Measurements from ENCODE around the gene MYO18B.

Gene MYO18B

GRCh38 chr22:25758316-25758715, 16.3 kb downstream of the MYO18B start:
- no peaks in the 10 kb centered on the region for H3K36me3 ChIP-seq (ENCODE audit: control insufficient read depth in 5 of 5, insufficient read depth in 5 of 5, low read length in 5 of 5)
- H3K9me3 ChIP-seq (ENCODE audit: control insufficient read depth in 5 of 5, low read length in 5 of 5) = no peaks in the 10 kb centered on the region
- peaks cover 0 to 10% (median 4%) of the 10 kb centered on the region in 5 donors for H3K4me1 ChIP-seq (ENCODE audit: control insufficient read depth in 5 of 5, insufficient read depth in 5 of 5, low read length in 5 of 5)
- no peaks in the 10 kb centered on the region for H3K27me3 ChIP-seq (ENCODE audit: control insufficient read depth in 5 of 5, insufficient read depth in 4 of 5, low read length in 5 of 5)
- no peak overlapping the region for H3K27ac ChIP-seq (ENCODE audit: low read depth, low read length)
- H3K4me3 ChIP-seq (ENCODE audit: low read depth in 1 of 5, low read length in 5 of 5) = no peak overlapping the region
- no peak overlapping the region for H3K9ac ChIP-seq (ENCODE audit: low read length in 5 of 5)

- Histone ChIP-seq H3K9ac (ENCODE audit: low read length in 5 of 5) (no peak overlapping the region), H3K9me3 (ENCODE audit: control insufficient read depth in 5 of 5, low read length in 5 of 5) (no peaks in the 10 kb centered on the region), H3K4me1 (ENCODE audit: control insufficient read depth in 5 of 5, insufficient read depth in 5 of 5, low read length in 5 of 5) (peaks cover 0 to 6% (median 4%) of the 10 kb centered on the region in 5 donors), H3K36me3 (ENCODE audit: control insufficient read depth in 5 of 5, insufficient read depth in 5 of 5, low read length in 5 of 5) (no peaks in the 10 kb centered on the region), H3K4me3 (ENCODE audit: low read depth in 1 of 5, low read length in 5 of 5) (no peak overlapping the region), H3K27ac (ENCODE audit: low read depth, low read length) (no peak overlapping the region), H3K27me3 (ENCODE audit: control insufficient read depth in 5 of 5, insufficient read depth in 4 of 5, low read length in 5 of 5) (no peaks in the 10 kb centered on the region)
Measured at GRCh38 chr22:25759825-25760231, 17.8 kb downstream of the MYO18B start.

GRCh38 chr22:25760294-25760693, 18.3 kb downstream of the MYO18B start:
- no peak overlapping the region for H3K27ac ChIP-seq (ENCODE audit: low read depth, low read length)
- H3K4me3 ChIP-seq (ENCODE audit: low read depth in 1 of 5, low read length in 5 of 5) = no peak overlapping the region
- no peaks in the 10 kb centered on the region for H3K9me3 ChIP-seq (ENCODE audit: control insufficient read depth in 5 of 5, low read length in 5 of 5)
- no peaks in the 10 kb centered on the region for H3K36me3 ChIP-seq (ENCODE audit: control insufficient read depth in 5 of 5, insufficient read depth in 5 of 5, low read length in 5 of 5)
- H3K27me3 ChIP-seq (ENCODE audit: control insufficient read depth in 5 of 5, insufficient read depth in 4 of 5, low read length in 5 of 5) = no peaks in the 10 kb centered on the region
- H3K9ac ChIP-seq (ENCODE audit: low read length in 5 of 5) = no peak overlapping the region
- peaks cover 0 to 6% (median 4%) of the 10 kb centered on the region in 5 donors for H3K4me1 ChIP-seq (ENCODE audit: control insufficient read depth in 5 of 5, insufficient read depth in 5 of 5, low read length in 5 of 5)

- no peak overlapping the region for H3K27ac ChIP-seq (ENCODE audit: low read depth, low read length)
- H3K36me3 ChIP-seq (ENCODE audit: control insufficient read depth in 5 of 5, insufficient read depth in 5 of 5, low read length in 5 of 5) = no peaks in the 10 kb centered on the region
- no peak overlapping the region for H3K4me3 ChIP-seq (ENCODE audit: low read depth in 1 of 5, low read length in 5 of 5)
- no peaks in the 10 kb centered on the region for H3K27me3 ChIP-seq (ENCODE audit: control insufficient read depth in 5 of 5, insufficient read depth in 4 of 5, low read length in 5 of 5)
- H3K4me1 ChIP-seq (ENCODE audit: control insufficient read depth in 5 of 5, insufficient read depth in 5 of 5, low read length in 5 of 5) = peaks cover 0 to 6% (median 4%) of the 10 kb centered on the region in 5 donors
- H3K9ac ChIP-seq (ENCODE audit: low read length in 5 of 5) = no peak overlapping the region
- H3K9me3 ChIP-seq (ENCODE audit: control insufficient read depth in 5 of 5, low read length in 5 of 5) = peaks cover 0 to 4% (median 2%) of the 10 kb centered on the region in 5 donors
Measured at GRCh38 chr22:25760848-25761595, 19.0 kb downstream of the MYO18B start.

GRCh38 chr22:25762147-25762546, 20.2 kb downstream of the MYO18B start:
- Histone ChIP-seq H3K27ac (ENCODE audit: low read depth, low read length) (no peak overlapping the region), H3K4me3 (ENCODE audit: low read depth in 1 of 5, low read length in 5 of 5) (no peak overlapping the region), H3K9ac (ENCODE audit: low read length in 5 of 5) (no peak overlapping the region)

GRCh38 chr22:25763239-25763777, 21.3 kb downstream of the MYO18B start:
- H3K9me3 ChIP-seq (ENCODE audit: control insufficient read depth in 5 of 5, low read length in 5 of 5) = peaks cover 6 to 22% (median 16%) of the 10 kb centered on the region in 5 donors
- H3K27ac ChIP-seq (ENCODE audit: low read depth, low read length) = no peak overlapping the region
- H3K27me3 ChIP-seq (ENCODE audit: control insufficient read depth in 5 of 5, insufficient read depth in 4 of 5, low read length in 5 of 5) = no peaks in the 10 kb centered on the region
- no peak overlapping the region for H3K4me3 ChIP-seq (ENCODE audit: low read depth in 1 of 5, low read length in 5 of 5)
- H3K4me1 ChIP-seq (ENCODE audit: control insufficient read depth in 5 of 5, insufficient read depth in 5 of 5, low read length in 5 of 5) = peaks cover 0 to 6% (median 4%) of the 10 kb centered on the region in 5 donors
- no peaks in the 10 kb centered on the region for H3K36me3 ChIP-seq (ENCODE audit: control insufficient read depth in 5 of 5, insufficient read depth in 5 of 5, low read length in 5 of 5)
- no peak overlapping the region for H3K9ac ChIP-seq (ENCODE audit: low read length in 5 of 5)

More at GRCh38 chr22:25762147-25762546, 20.2 kb downstream of the MYO18B start:
- Histone ChIP-seq H3K36me3 (ENCODE audit: control insufficient read depth in 5 of 5, insufficient read depth in 5 of 5, low read length in 5 of 5) (no peaks in the 10 kb centered on the region), H3K9me3 (ENCODE audit: control insufficient read depth in 5 of 5, low read length in 5 of 5) (peaks cover 6 to 16% (median 14%) of the 10 kb centered on the region in 5 donors), H3K4me1 (ENCODE audit: control insufficient read depth in 5 of 5, insufficient read depth in 5 of 5, low read length in 5 of 5) (peaks cover 0 to 6% (median 4%) of the 10 kb centered on the region in 5 donors), H3K27me3 (ENCODE audit: control insufficient read depth in 5 of 5, insufficient read depth in 4 of 5, low read length in 5 of 5) (no peaks in the 10 kb centered on the region)

GRCh38 chr22:25764270-25765015, 22.5 kb downstream of the MYO18B start:
- H3K9ac ChIP-seq (ENCODE audit: low read length in 5 of 5) = no peak overlapping the region
- peaks cover 6 to 22% (median 16%) of the 10 kb centered on the region in 5 donors for H3K9me3 ChIP-seq (ENCODE audit: control insufficient read depth in 5 of 5, low read length in 5 of 5)
- peaks cover 0 to 4% (median 0%) of the 10 kb centered on the region in 5 donors for H3K27me3 ChIP-seq (ENCODE audit: control insufficient read depth in 5 of 5, insufficient read depth in 4 of 5, low read length in 5 of 5)
- no peak overlapping the region for H3K4me3 ChIP-seq (ENCODE audit: low read depth in 1 of 5, low read length in 5 of 5)
- H3K36me3 ChIP-seq (ENCODE audit: control insufficient read depth in 5 of 5, insufficient read depth in 5 of 5, low read length in 5 of 5) = no peaks in the 10 kb centered on the region
- peaks cover 0 to 6% (median 3%) of the 10 kb centered on the region in 5 donors for H3K4me1 ChIP-seq (ENCODE audit: control insufficient read depth in 5 of 5, insufficient read depth in 5 of 5, low read length in 5 of 5)
- H3K27ac ChIP-seq (ENCODE audit: low read depth, low read length) = no peak overlapping the region

GRCh38 chr22:25765016-25765367, 23.0 kb downstream of the MYO18B start:
- Histone ChIP-seq H3K4me3 (ENCODE audit: low read depth in 1 of 5, low read length in 5 of 5) (no peak overlapping the region), H3K9ac (ENCODE audit: low read length in 5 of 5) (no peak overlapping the region), H3K36me3 (ENCODE audit: control insufficient read depth in 5 of 5, insufficient read depth in 5 of 5, low read length in 5 of 5) (no peaks in the 10 kb centered on the region), H3K27me3 (ENCODE audit: control insufficient read depth in 5 of 5, insufficient read depth in 4 of 5, low read length in 5 of 5) (peaks cover 0 to 4% (median 0%) of the 10 kb centered on the region in 5 donors), H3K4me1 (ENCODE audit: control insufficient read depth in 5 of 5, insufficient read depth in 5 of 5, low read length in 5 of 5) (peaks cover 0 to 2% (median 0%) of the 10 kb centered on the region in 5 donors), H3K27ac (ENCODE audit: low read depth, low read length) (no peak overlapping the region), H3K9me3 (ENCODE audit: control insufficient read depth in 5 of 5, low read length in 5 of 5) (peaks cover 6 to 22% (median 16%) of the 10 kb centered on the region in 5 donors)

GRCh38 chr22:25765801-25766200, 23.8 kb downstream of the MYO18B start:
- no peaks in the 10 kb centered on the region for H3K36me3 ChIP-seq (ENCODE audit: control insufficient read depth in 5 of 5, insufficient read depth in 5 of 5, low read length in 5 of 5)
- no peak overlapping the region for H3K27ac ChIP-seq (ENCODE audit: low read depth, low read length)
- no peak overlapping the region for H3K4me3 ChIP-seq (ENCODE audit: low read depth in 1 of 5, low read length in 5 of 5)

GRCh38 chr22:25766418-25766817, 24.4 kb downstream of the MYO18B start:
- Histone ChIP-seq H3K9me3 (ENCODE audit: control insufficient read depth in 5 of 5, low read length in 5 of 5) (peaks cover 6 to 22% (median 16%) of the 10 kb centered on the region in 5 donors), H3K4me3 (ENCODE audit: low read depth in 1 of 5, low read length in 5 of 5) (no peak overlapping the region), H3K9ac (ENCODE audit: low read length in 5 of 5) (no peak overlapping the region), H3K27ac (ENCODE audit: low read depth, low read length) (no peak overlapping the region), H3K27me3 (ENCODE audit: control insufficient read depth in 5 of 5, insufficient read depth in 4 of 5, low read length in 5 of 5) (peaks cover 0 to 4% (median 0%) of the 10 kb centered on the region in 5 donors), H3K4me1 (ENCODE audit: control insufficient read depth in 5 of 5, insufficient read depth in 5 of 5, low read length in 5 of 5) (no peaks in the 10 kb centered on the region), H3K36me3 (ENCODE audit: control insufficient read depth in 5 of 5, insufficient read depth in 5 of 5, low read length in 5 of 5) (no peaks in the 10 kb centered on the region)

More at GRCh38 chr22:25765801-25766200, 23.8 kb downstream of the MYO18B start:
- H3K27me3 ChIP-seq (ENCODE audit: control insufficient read depth in 5 of 5, insufficient read depth in 4 of 5, low read length in 5 of 5) = peaks cover 0 to 4% (median 0%) of the 10 kb centered on the region in 5 donors
- no peak overlapping the region for H3K9ac ChIP-seq (ENCODE audit: low read length in 5 of 5)
- H3K4me1 ChIP-seq (ENCODE audit: control insufficient read depth in 5 of 5, insufficient read depth in 5 of 5, low read length in 5 of 5) = peaks cover 0 to 2% (median 0%) of the 10 kb centered on the region in 5 donors
- H3K9me3 ChIP-seq (ENCODE audit: control insufficient read depth in 5 of 5, low read length in 5 of 5) = peaks cover 6 to 22% (median 16%) of the 10 kb centered on the region in 5 donors
